Kidney epithelial cell (primary cell): ENCODE results near the gene SPNS2. TPM values are rescaled to one million over a fixed set of nuclear protein-coding genes. Genes with fewer than 3 reads are reported as not detected.
A peak's percentile ranks its signal among the peaks of the same experiment; 100 is the strongest.

Experiments used
- DNase-seq: peaks from one replicate; pipeline ENCODE4 v3.0.0-alpha.2; 2010; ENCODE audit warnings: low read depth
- H3K27me3 ChIP-seq: 2 replicates; pipeline ENCODE4 v1.6.0; 2011; ENCODE audit warnings: low read length; ENCODE audit not compliant: control insufficient read depth, insufficient read depth
- H3K36me3 ChIP-seq: 2 replicates; pipeline ENCODE4 v1.5.1; 2011; ENCODE audit warnings: low read length; ENCODE audit not compliant: control insufficient read depth, insufficient read depth
- H3K4me3 ChIP-seq: 2 replicates; pipeline ENCODE4 v1.5.1; 2011; ENCODE audit warnings: low read depth, mild to moderate bottlenecking, control low read depth, low read length
- total RNA-seq: library from RNA; depleted of rRNA; stranded (reverse); fragments of >200 nt; gene quantifications from 2 replicates; pipeline ENCODE4 v1.2.3, GENCODE V29; 2015
- TF ChIP-seq, protein P1 (sequence below): IDR thresholded peaks from 2 replicates; pipeline ENCODE4 v1.5.1; 2011; ENCODE audit warnings: mild to moderate bottlenecking, moderate library complexity, low read length, control low read depth, inconsistent platforms; ENCODE audit not compliant: insufficient read depth, poor library complexity, severe bottlenecking

Gene SPNS2
- total RNA-seq, 1 donor from 2014 or later = 47.3 TPM

DNA sequence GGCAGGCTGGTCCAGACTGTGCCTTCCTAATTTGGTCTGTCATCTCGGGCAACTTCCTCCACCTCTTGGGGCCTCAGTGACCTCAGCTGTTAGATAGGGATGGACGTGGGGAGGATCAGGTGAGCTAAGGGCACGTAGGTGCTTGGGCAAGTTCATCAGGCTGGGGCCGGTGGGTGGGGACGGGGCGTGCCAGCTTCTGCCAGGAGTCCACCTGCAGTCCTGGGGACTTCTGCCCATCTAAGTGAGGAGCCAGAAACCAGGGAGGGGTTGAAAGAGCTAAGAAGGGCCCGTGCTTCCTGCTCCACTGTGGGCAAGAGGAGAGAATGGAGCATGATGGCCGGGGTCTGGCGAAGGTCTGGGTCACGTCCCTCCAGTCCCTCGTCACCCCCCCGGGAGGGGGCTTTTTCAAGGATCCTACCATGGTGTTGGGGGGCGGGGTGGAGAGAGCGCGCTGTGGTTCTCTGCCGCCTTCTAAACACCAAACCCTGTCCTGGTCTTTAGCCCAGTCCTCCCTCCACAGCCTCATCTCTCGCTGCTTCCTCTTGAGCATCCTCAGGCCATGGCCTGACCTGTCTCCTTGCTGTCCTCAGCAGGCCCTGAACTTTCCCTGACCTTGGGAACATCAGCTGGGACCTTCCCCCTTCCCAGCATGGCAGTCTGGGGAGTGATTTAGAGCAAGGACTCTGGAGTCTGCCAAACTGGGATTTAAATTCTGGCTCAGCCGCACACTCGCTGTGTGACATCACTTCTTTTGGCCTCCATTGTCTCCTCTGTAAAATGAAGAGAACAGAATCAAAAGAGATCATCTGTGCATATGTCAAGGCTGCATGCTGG, 21.6 kb downstream of the SPNS2 start:
- no peaks in the 10 kb centered on the region for H3K27me3 ChIP-seq
- no peak for DNase-seq
- TF ChIP-seq, protein P1, sequence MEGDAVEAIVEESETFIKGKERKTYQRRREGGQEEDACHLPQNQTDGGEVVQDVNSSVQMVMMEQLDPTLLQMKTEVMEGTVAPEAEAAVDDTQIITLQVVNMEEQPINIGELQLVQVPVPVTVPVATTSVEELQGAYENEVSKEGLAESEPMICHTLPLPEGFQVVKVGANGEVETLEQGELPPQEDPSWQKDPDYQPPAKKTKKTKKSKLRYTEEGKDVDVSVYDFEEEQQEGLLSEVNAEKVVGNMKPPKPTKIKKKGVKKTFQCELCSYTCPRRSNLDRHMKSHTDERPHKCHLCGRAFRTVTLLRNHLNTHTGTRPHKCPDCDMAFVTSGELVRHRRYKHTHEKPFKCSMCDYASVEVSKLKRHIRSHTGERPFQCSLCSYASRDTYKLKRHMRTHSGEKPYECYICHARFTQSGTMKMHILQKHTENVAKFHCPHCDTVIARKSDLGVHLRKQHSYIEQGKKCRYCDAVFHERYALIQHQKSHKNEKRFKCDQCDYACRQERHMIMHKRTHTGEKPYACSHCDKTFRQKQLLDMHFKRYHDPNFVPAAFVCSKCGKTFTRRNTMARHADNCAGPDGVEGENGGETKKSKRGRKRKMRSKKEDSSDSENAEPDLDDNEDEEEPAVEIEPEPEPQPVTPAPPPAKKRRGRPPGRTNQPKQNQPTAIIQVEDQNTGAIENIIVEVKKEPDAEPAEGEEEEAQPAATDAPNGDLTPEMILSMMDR = no peak
- H3K36me3 ChIP-seq = peaks cover under 1% of the 10 kb centered on the region
- H3K4me3 ChIP-seq = no peak overlapping the region

DNA sequence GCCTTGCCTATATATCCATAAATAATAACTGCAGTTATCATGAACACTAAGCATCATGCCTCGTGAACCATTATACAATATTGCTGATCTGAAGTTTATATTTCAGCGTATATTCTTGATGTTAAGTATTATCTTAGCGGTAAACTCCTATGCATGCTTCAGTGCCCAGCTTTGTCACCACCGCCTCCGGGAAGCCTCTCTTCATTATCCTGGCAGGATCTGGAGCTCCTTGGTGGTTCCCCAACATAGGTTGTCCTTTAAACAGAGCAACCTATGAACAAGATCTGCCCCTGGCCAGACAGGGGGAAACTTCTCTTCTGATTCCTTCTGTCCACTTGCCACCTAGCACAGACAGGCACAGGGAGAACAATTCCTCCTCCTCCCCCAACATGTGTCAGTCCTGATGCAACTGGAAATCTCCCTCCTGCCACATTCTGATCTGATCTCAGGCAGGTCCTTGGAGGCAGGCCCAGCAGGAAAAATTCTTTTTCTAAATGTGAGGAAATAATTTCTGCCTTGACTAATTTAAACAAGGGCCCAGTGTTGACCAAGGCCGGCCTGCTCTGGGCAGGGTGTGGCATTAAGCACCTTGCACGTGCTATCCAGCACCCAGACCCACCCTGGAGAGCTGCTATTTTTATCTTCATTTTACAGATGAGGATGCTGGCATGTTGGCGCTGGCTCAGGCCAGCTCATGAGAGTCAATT, 22.4 kb downstream of the SPNS2 start:
- Histone ChIP-seq H3K36me3 (peaks cover 3% of the 10 kb centered on the region), H3K27me3 (no peaks in the 10 kb centered on the region), H3K4me3 (no peak overlapping the region)
- DNase-seq = peak; percentile 31
- TF ChIP-seq, protein P1 = no peak

DNA sequence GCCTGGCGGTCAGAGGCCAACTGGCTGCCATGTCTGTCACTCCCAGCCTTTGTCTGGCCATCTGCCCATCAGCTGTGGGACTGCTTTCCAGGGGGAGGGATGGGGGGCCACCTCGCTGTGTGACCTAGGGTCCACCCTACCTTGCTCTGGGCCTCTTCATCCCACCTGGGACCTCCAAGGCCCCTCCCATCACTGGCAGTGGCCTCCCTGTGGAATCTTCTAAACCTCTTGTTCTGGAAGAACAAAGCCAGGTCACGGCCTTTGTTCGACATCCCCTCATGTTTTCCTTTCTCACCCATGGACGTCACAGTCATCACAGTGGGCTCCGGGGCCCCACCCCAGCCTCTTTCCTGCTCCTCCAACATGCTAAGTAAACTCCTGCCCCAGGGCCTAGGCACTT, 24.0 kb downstream of the SPNS2 start:
- DNase-seq = no peak
- TF ChIP-seq, protein P1 = no peak
- Histone ChIP-seq H3K27me3 (no peaks in the 10 kb centered on the region), H3K36me3 (peaks cover 4% of the 10 kb centered on the region), H3K4me3 (no peak overlapping the region)

DNA sequence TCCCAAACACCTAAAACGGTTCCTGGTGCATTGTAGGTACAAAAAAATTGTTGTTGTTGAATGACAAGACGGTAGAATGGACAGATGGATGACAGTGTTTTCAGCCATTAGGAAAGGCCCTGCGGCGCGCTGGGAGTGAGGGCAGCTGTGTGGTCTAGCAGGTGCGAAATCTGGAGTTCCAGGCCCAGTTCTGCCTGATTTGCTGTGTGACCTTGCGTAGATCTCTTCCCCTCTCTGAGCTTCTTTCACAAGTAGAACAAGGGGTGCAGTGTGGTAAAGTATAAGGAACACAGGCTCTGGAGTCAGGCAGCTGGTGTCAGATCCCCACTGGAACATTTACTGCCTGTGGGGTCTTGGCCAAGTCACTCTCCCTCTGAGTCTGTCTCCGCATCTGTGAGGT, 25.3 kb downstream of the SPNS2 start:
- no peak for DNase-seq
- TF ChIP-seq, protein P1 = no peak
- Histone ChIP-seq H3K36me3 (peaks cover 4% of the 10 kb centered on the region), H3K27me3 (no peaks in the 10 kb centered on the region), H3K4me3 (no peak overlapping the region)

DNA sequence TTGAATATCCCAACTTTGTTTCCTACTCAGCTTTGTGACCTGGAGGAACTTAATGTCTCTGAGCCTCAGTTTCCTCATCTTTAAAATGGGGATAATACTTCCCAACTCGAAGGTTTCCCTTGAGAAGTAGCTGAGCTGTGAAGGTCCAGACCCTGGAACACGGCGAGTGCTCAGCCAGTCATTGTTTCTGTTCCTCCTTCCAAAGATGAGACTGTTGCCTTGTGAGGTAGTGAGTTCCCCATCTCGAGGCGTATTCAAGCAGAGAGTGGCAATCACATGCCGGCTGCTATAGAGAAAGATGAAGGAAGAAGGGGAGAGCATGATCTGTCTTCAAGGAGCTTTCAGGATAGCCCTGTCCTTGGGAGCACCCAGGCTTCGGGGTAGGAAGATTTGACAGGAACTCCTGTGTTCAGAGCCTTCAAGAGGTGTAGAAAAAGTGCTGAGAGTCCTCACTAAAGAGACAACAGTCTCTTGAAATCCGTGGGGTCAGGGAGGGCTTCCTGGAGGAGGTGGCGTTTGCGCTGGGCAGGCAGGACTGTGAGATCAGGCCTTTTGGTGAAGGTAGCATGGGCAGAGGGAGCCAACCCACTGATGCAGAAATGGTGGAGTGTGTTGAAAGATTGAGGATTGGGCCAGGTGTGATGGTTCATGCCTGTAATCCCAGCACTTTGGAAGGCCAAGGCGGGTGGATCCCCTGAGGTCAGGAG, 27.2 kb downstream of the SPNS2 start:
- TF ChIP-seq, protein P1 = no peak
- Histone ChIP-seq H3K36me3 (peaks cover 8% of the 10 kb centered on the region), H3K27me3 (no peaks in the 10 kb centered on the region), H3K4me3 (no peak overlapping the region)
- no peak for DNase-seq
